ENCODE data around the gene TBC1D2. TPM values are rescaled to one million over a fixed set of nuclear protein-coding genes. Genes with fewer than 3 reads are reported as not detected.

Gene TBC1D2
- total RNA-seq, 1 experiment from 2014 or later = 11.1 TPM

GRCh38 chr9:98214811-98215210, 40.6 kb downstream of the TBC1D2 start:
- TF ChIP-seq CTCF (IDR thresholded peaks at IDR 0.05) = no peak
- Mint-ChIP-seq H3K27me3 (ENCODE audit: low read depth) (no peaks in the 10 kb centered on the region), H3K36me3 (peaks cover 25% of the 10 kb centered on the region), H3K9me3 (no peaks in the 10 kb centered on the region), H3K4me1 (peaks cover 36% of the 10 kb centered on the region), H3K27ac (no peak overlapping the region; the same call in 1 of the 2 replicates), H3K4me3 (no peak overlapping the region)
- no peak for ATAC-seq
- DNase-seq (ENCODE audit: low spot score) = no peak
- CTCF ChIA-PET = interaction anchor here (0.6 to 2.0 kb wide), 4 partner anchors 9 to 27 kb away, joined by 3 to 8 read pairs (median 4); no protein-coding TSS in a partner anchor
- POLR2A ChIA-PET = no interaction called here

- Mint-ChIP-seq H3K36me3 (peaks cover 46% of the 10 kb centered on the region), H3K27ac (no peak overlapping the region), H3K9me3 (peaks cover 9% of the 10 kb centered on the region), H3K4me1 (peaks cover 20% of the 10 kb centered on the region), H3K4me3 (no peak overlapping the region), H3K27me3 (ENCODE audit: low read depth) (no peaks in the 10 kb centered on the region)
- CTCF ChIA-PET = interaction anchor here (1.3 to 1.4 kb wide), 2 partner anchors 24 to 44 kb away, joined by 6 read pairs; partner anchors contain the start of gene TBC1D2
- TF ChIP-seq SOX15 (CRISPR knock-in tag; IDR thresholded peaks at IDR 0.05) = no peak
- no peak for TF ChIP-seq ZNF532 (CRISPR knock-in tag; IDR thresholded peaks at IDR 0.05; ENCODE audit: borderline replicate concordance)
- no peak for TF ChIP-seq NR3C1 (CRISPR knock-in tag; conservative IDR thresholded peaks at IDR 0.05; ENCODE audit: low read depth)
- no peak for TF ChIP-seq ESRRA (CRISPR knock-in tag; IDR thresholded peaks at IDR 0.05; ENCODE audit: borderline replicate concordance)
- no peak for TF ChIP-seq PRDM15 (CRISPR knock-in tag; IDR thresholded peaks at IDR 0.05)
- POLR2A ChIA-PET = interaction anchor here (1.2 kb wide), 1 partner anchor 45 kb away, joined by 3 read pairs; the partner anchor contains the start of gene TBC1D2
- DNase-seq (ENCODE audit: low spot score) (no peak), ATAC-seq (no peak)
Measured at GRCh38 chr9:98211260-98211659, 44.2 kb downstream of the TBC1D2 start.

- H3K27ac Mint-ChIP-seq = no peak overlapping the region
- ATAC-seq (no peak), DNase-seq (ENCODE audit: low spot score) (no peak)
- peaks cover 9% of the 10 kb centered on the region for H3K9me3 Mint-ChIP-seq
- H3K36me3 Mint-ChIP-seq = peaks cover 46% of the 10 kb centered on the region
- no peak for TF ChIP-seq NFATC4 (CRISPR knock-in tag; IDR thresholded peaks at IDR 0.05)
- no peak overlapping the region for H3K4me3 Mint-ChIP-seq
- no peaks in the 10 kb centered on the region for H3K27me3 Mint-ChIP-seq (ENCODE audit: low read depth)
- POLR2A ChIA-PET = interaction anchor here (1.2 kb wide), 1 partner anchor 45 kb away, joined by 3 read pairs; the partner anchor contains the start of gene TBC1D2
- CTCF ChIA-PET = interaction anchor here (1.3 to 1.4 kb wide), 3 partner anchors 25 to 45 kb away, joined by 3 to 6 read pairs (median 6); partner anchors contain the start of gene TBC1D2
- H3K4me1 Mint-ChIP-seq = peaks cover 18% of the 10 kb centered on the region
Measured at GRCh38 chr9:98210435-98210834, 45.0 kb downstream of the TBC1D2 start.

GRCh38 chr9:98209530-98209929, 45.9 kb downstream of the TBC1D2 start:
- Mint-ChIP-seq H3K36me3 (peaks cover 44% of the 10 kb centered on the region), H3K4me3 (no peak overlapping the region), H3K27me3 (ENCODE audit: low read depth) (no peaks in the 10 kb centered on the region), H3K9me3 (peaks cover 9% of the 10 kb centered on the region), H3K4me1 (peaks cover 16% of the 10 kb centered on the region), H3K27ac (no peak overlapping the region; the same call in 1 of the 2 replicates)
- no peak for ATAC-seq
- CTCF ChIA-PET = interaction anchor here (0.5 to 1.3 kb wide), 3 partner anchors 13 to 53 kb away, joined by 3 to 4 read pairs (median 3); no protein-coding TSS in a partner anchor
- POLR2A ChIA-PET = no interaction called here
- no peak for DNase-seq (ENCODE audit: low spot score)
- TF ChIP-seq HMGA2 (CRISPR knock-in tag; IDR thresholded peaks at IDR 0.05) (no peak), MLX (CRISPR knock-in tag; IDR thresholded peaks at IDR 0.05) (no peak), AR (CRISPR knock-in tag; IDR thresholded peaks at IDR 0.05) (no peak), GABPB1 (CRISPR knock-in tag; IDR thresholded peaks at IDR 0.05) (no peak), ZNF121 (CRISPR knock-in tag; IDR thresholded peaks at IDR 0.05) (no peak), NR1H2 (CRISPR knock-in tag; IDR thresholded peaks at IDR 0.05) (no peak), ZNF263 (CRISPR knock-in tag; IDR thresholded peaks at IDR 0.05; ENCODE audit: low read depth) (no peak), TEAD4 (CRISPR knock-in tag; IDR thresholded peaks at IDR 0.05) (no peak), NFATC4 (CRISPR knock-in tag; IDR thresholded peaks at IDR 0.05) (no peak), JAZF1 (CRISPR knock-in tag; IDR thresholded peaks at IDR 0.05) (no peak)

All from WTC11 (cell line).